ENCODE data around the gene SF3B2.
"Not testable (repeated sequence)": the region's sequence is repeated elsewhere in the genome, so short reads cannot be mapped to it uniquely, and the experiment has no call there.

SF3B2 gene

GRCh38 chr11:66051766-66052663, at the start of gene SF3B2:
SF3B2 (plus strand) TSS chr11:66052364; CDS start chr11:66052385, 21 bp downstream.
- peak; percentile 97 for DNase-seq

- no peak for DNase-seq
Measured at GRCh38 chr11:66002648-66003225, 49.4 kb upstream of the SF3B2 start.

- DNase-seq, result no peak
Measured at GRCh38 chr11:66003291-66003690, 48.9 kb upstream of the SF3B2 start.

- DNase-seq, result no peak
Measured at GRCh38 chr11:66004186-66004585, 48.0 kb upstream of the SF3B2 start.

GRCh38 chr11:66006134-66006890, 45.9 kb upstream of the SF3B2 start:
- DNase-seq, result no peak

- no peak for DNase-seq
Measured at GRCh38 chr11:66006891-66007176, 45.3 kb upstream of the SF3B2 start.

- DNase-seq, result no peak
Measured at GRCh38 chr11:66007201-66007634, 44.9 kb upstream of the SF3B2 start.

GRCh38 chr11:66008095-66008467, 44.1 kb upstream of the SF3B2 start:
- DNase-seq, result no peak

GRCh38 chr11:66008468-66009101, 43.6 kb upstream of the SF3B2 start:
- DNase-seq, result no peak

GRCh38 chr11:66010036-66010435, 42.1 kb upstream of the SF3B2 start:
- not testable (repeated sequence) for DNase-seq

- no peak for DNase-seq
Measured at GRCh38 chr11:66011239-66011784, 40.9 kb upstream of the SF3B2 start.

- no peak for DNase-seq
Measured at GRCh38 chr11:66011785-66012303, 40.3 kb upstream of the SF3B2 start, which contains the start of gene CST6. CST6 (plus strand) TSS chr11:66012008; CDS start chr11:66012045, 37 bp downstream.

GRCh38 chr11:66012371-66012945, 39.7 kb upstream of the SF3B2 start:
- DNase-seq, result no peak

GRCh38 chr11:66012946-66013761, 39.0 kb upstream of the SF3B2 start:
- no peak for DNase-seq

- no peak for DNase-seq
Measured at GRCh38 chr11:66013762-66014100, 38.4 kb upstream of the SF3B2 start.

- no peak for DNase-seq
Measured at GRCh38 chr11:66014804-66015453, 37.2 kb upstream of the SF3B2 start.

- no peak for DNase-seq
Measured at GRCh38 chr11:66015454-66015881, 36.7 kb upstream of the SF3B2 start.

- DNase-seq, result no peak
Measured at GRCh38 chr11:66015936-66016792, 36.0 kb upstream of the SF3B2 start.

GRCh38 chr11:66016793-66017177, 35.4 kb upstream of the SF3B2 start:
- no peak for DNase-seq

GRCh38 chr11:66017321-66017720, 34.8 kb upstream of the SF3B2 start:
- DNase-seq, result no peak
